ENCODE results near the gene PTPRCAP. TPM values are rescaled to one million over a fixed set of nuclear protein-coding genes. Genes with fewer than 3 reads are reported as not detected.

PTPRCAP gene
- total and polyA plus RNA-seq, 9 of the 15 experiments (the other 6 are each of a cell fraction or from before 2014, with no cell fraction given), result 0.22 to 2.0 (median 1.1) TPM; not detected in 4

GRCh38 chr11:67401495-67402191 is 35.8 kb downstream of the PTPRCAP start, which contains the start of gene PPP1CA (continued):
- no peak for TF ChIP-seq RBM15 (IDR thresholded peaks at IDR 0.05; ENCODE audit: insufficient read depth, low read length)
- 0 out of 2 replicates have a peak, but pooled peaks have one; percentile 14 for TF ChIP-seq SLC30A9 (CRISPR knock-in tag; IDR thresholded peaks at IDR 0.05)
- TF ChIP-seq FIP1L1 (IDR thresholded peaks at IDR 0.05; ENCODE audit: low read depth, low read length, poor library complexity, severe bottlenecking), result no peak
- TF ChIP-seq NBN (IDR thresholded peaks at IDR 0.05; ENCODE audit: low read depth), result no peak
- TF ChIP-seq RB1 (IDR thresholded peaks at IDR 0.05; ENCODE audit: low read depth), result peak; percentile 97
- TF ChIP-seq ZNF316 (IDR thresholded peaks at IDR 0.05), result no peak
- TF ChIP-seq ZNF785 (CRISPR knock-in tag; IDR thresholded peaks at IDR 0.05), result no peak
- no peak for TF ChIP-seq ZNF699 (CRISPR knock-in tag; IDR thresholded peaks at IDR 0.05; ENCODE audit: insufficient replicate concordance)
- TF ChIP-seq KHSRP (IDR thresholded peaks at IDR 0.05), result no peak
- TF ChIP-seq DIDO1 (tag; IDR thresholded peaks at IDR 0.05; ENCODE audit: low read depth), result no peak
- no peak for TF ChIP-seq HDGF (IDR thresholded peaks at IDR 0.05)
- TF ChIP-seq ADNP (tag; IDR thresholded peaks at IDR 0.05), result no peak
- TF ChIP-seq FOXP1 (CRISPR knock-in tag; IDR thresholded peaks at IDR 0.05), result no peak
- TF ChIP-seq DPF2 (IDR thresholded peaks at IDR 0.05), result no peak; the same call in 1 of the 2 replicates
- TF ChIP-seq SOX6 (IDR thresholded peaks at IDR 0.05), result 0 out of 2 replicates have a peak, but pooled peaks have one; percentile 14
- no peak for TF ChIP-seq NCOA6 (IDR thresholded peaks at IDR 0.05)
- no peak for TF ChIP-seq CBFA2T3 (IDR thresholded peaks at IDR 0.05)
- no peak for TF ChIP-seq NCOR1 (IDR thresholded peaks at IDR 0.05)
- TF ChIP-seq HNRNPUL1 (IDR thresholded peaks at IDR 0.05; ENCODE audit: low read length), result no peak
- peak; percentile 97 for TF ChIP-seq ZBTB17 (CRISPR knock-in tag; IDR thresholded peaks at IDR 0.05)
- no peak; the same call in 1 of the 2 replicates for TF ChIP-seq ZNF644 (tag; IDR thresholded peaks at IDR 0.05; ENCODE audit: low read depth)
- TF ChIP-seq GABPA (tag; conservative IDR thresholded peaks at IDR 0.05; ENCODE audit: low read depth), result peak; percentile 94
- no peak for TF ChIP-seq ZNF253 (CRISPR knock-in tag; conservative IDR thresholded peaks at IDR 0.05)
- TF ChIP-seq ZNF224 (CRISPR knock-in tag; IDR thresholded peaks at IDR 0.05), result no peak
- TF ChIP-seq ZNF764 (CRISPR knock-in tag; IDR thresholded peaks at IDR 0.05; ENCODE audit: low read depth), result no peak
- TF ChIP-seq ZZZ3 (IDR thresholded peaks at IDR 0.05), result no peak
- no peak for TF ChIP-seq EHMT2 (IDR thresholded peaks at IDR 0.05)
- no peak for TF ChIP-seq ESRRB (CRISPR knock-in tag; IDR thresholded peaks at IDR 0.05; ENCODE audit: borderline replicate concordance)
- TF ChIP-seq GTF2E2 (tag; IDR thresholded peaks at IDR 0.05), result peak; percentile 71; the same call in 1 of the 2 replicates
- TF ChIP-seq HNRNPH1 (optimal IDR thresholded peaks at IDR 0.05; ENCODE audit: low read depth, low read length), result no peak
- TF ChIP-seq CHD4 (IDR thresholded peaks at IDR 0.05; ENCODE audit: insufficient read depth, insufficient replicate concordance, low read depth, low read length, poor library complexity, severe bottlenecking), result no peak
- 0 out of 2 replicates have a peak, but pooled peaks have one; percentile 22 for TF ChIP-seq HCFC1 (IDR thresholded peaks at IDR 0.05; ENCODE audit: low read depth, low read length)
- TF ChIP-seq, protein P1, sequence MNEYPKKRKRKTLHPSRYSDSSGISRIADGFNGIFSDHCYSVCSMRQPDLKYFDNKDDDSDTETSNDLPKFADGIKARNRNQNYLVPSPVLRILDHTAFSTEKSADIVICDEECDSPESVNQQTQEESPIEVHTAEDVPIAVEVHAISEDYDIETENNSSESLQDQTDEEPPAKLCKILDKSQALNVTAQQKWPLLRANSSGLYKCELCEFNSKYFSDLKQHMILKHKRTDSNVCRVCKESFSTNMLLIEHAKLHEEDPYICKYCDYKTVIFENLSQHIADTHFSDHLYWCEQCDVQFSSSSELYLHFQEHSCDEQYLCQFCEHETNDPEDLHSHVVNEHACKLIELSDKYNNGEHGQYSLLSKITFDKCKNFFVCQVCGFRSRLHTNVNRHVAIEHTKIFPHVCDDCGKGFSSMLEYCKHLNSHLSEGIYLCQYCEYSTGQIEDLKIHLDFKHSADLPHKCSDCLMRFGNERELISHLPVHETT (CRISPR knock-in tag; conservative IDR thresholded peaks at IDR 0.05 in 1 of 2, IDR thresholded peaks at IDR 0.05 in 1 of 2), result peak in 1 of 2 experiments; percentile 73; a peak in 2 of 4 replicates
